NCI-H1436 treated with DMSO at 0.1 percent for 48 hours (cell line): ENCODE results near the gene KCNJ12.
"Not testable (repeated sequence)": the region's sequence is repeated elsewhere in the genome, so short reads cannot be mapped to it uniquely, and the experiment has no call there.

Source experiments
- DNase-seq: peaks from one replicate; lab custom pipeline; 2025; lab: John Stamatoyannopoulos, UW

KCNJ12 gene

GRCh38 chr17:21452377-21453143 is 76.4 kb downstream of the KCNJ12 start:
- no peak for DNase-seq

- no peak for DNase-seq
Measured at GRCh38 chr17:21453144-21453898, 77.2 kb downstream of the KCNJ12 start.

GRCh38 chr17:21454006-21454405 is 77.8 kb downstream of the KCNJ12 start:
- DNase-seq: not testable (repeated sequence)

GRCh38 chr17:21454441-21454840 is 78.3 kb downstream of the KCNJ12 start:
- DNase-seq: no peak

GRCh38 chr17:21455761-21456160 is 79.6 kb downstream of the KCNJ12 start:
- DNase-seq: no peak

DNA sequence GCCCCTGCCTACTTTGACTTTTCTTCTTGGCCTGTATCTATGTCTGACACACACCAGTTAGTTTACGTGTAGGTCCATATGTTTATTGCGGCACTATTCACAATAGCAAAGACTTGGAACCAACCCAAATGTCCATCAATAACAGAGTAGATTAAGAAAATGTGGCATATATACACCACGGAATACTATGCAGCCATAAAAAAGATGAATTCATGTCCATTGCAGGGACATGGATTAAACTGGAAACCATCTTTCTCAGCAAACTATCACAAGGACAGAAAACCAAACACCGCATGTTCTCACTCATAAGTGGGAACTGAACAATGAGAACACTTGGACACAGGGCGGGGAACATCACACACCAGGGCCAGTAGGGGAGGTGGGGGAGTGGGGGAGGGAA is 80.3 kb downstream of the KCNJ12 start:
- DNase-seq: not testable (repeated sequence)

DNA sequence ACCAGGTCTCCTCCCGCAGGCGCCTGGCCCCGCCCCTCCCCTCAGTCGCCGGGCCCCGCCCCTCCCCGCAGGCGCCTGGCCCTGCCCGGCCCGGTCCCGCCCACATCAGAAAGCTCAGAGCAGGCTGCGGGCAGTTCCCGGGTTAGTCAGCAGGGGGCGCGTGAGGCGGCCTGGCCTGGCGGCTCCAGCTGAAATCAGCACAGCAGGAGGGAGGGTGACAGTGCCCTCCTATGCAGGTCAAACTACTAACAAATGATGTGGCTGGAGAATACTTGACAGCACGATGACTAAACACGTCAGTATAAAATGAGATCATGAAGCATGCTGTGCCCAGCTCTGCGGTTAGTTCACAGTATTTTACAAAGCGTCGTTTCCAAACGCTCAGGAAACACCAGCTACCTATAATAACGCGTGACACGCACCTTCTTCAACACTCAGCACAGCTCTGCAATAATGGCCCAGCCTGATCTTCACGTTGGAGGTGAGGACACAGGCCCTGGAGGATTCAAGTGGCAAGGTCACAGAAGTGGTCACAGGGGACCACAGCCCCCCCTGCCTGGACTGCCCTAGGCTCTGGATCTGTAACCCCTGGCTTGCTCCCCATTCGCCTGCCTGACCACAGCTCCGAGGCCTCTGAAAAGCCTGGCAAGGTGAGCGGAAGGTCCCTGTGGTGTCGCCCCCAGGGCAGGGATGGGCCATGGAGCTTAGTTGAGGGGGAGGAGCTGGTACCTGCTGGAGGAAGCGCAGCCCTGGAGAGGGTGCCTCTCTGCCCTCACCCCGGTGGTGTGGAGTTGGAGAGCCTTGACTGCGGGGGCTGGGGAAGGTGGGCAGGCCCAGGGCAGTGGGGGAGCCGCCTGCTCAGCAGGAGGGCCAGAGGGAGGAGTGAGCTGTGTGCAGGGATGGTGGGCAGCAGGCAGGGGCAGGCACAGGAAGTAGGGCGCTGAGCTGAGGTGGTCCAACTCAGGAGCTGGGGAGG is 81.2 kb downstream of the KCNJ12 start:
- DNase-seq: peak; percentile 17

DNA sequence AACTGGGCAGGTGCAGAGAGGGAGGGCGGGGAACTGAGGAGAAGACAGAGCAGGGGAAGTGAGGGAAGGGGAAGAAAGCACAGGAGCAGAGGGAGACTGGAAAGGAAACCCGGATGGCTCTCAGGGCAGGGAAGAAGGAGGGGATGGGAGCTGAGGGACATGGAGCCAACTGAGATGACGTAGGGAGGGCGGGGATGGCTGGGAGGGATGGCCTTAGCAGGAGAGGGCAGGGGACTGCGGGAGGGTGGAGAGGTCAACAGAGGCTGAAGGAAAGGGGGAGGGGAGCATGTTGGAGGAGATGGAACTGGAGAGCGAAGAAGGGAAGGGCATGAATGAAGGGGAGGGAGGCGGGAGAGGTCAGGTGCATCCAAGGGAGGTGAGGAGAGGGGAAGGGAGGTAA is 81.9 kb downstream of the KCNJ12 start:
- DNase-seq: no peak

DNA sequence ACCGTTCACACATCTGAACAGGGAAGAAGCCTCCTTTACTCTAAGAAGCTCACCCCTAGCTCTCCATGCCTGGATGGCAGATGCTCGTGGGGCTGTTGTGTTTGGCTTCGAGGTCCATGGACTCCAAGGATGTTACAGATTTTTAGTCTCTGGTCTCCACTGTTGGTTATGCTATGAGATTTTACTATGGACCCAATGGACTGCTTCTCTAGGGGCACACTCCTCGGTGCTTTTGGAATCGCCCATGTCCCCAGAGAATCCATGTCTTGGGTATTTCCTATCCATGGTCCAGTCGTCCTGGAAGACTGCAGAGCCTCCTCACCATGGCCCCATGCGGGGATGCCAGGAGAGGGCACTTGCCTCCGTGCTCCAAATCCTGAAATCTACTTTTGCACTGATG is 83.4 kb downstream of the KCNJ12 start:
- no peak for DNase-seq

- no peak for DNase-seq
Measured at GRCh38 chr17:21460358-21460757, 84.2 kb downstream of the KCNJ12 start.

DNA sequence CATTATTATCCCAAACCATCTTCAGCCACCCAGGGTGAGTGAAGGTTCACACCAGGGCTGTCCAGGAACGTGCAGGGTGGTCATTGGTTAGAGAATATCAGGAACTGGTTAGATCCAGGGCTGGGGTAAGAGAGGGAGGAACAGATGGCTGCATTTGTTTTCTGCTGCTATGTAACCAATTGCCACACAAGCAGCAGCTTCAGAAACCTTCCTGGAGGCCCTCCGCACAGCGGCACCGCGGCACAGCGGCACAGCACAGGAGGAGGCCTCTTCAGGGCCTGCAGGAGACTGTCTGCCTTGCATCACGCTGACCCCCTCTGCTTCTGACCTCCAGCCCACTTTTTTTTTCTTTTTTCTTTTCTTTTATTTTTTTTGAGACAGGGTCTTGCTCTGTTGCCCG is 86.1 kb downstream of the KCNJ12 start:
- no peak for DNase-seq

DNA sequence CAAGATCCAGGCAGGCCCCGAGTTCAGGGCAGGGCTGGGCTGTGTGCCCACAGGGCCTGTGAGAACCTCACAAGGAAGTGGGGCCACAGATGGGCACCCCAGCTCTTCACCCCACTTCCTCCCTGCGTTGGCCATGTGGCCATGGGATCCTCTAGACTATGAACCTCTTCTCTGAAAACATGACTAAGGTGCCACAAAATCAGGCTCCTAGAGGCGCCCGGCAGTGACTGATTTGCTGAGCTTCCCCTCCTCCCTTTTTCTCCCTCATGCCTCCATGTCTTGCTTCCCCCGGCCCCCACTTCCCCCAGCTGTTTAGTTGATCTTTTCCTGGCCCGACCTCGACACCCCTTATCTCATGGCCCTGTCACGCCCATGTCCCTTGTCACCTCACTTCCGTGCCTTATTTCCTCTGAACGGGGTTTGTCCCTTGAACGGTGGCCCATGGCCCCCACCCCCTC is 87.1 kb downstream of the KCNJ12 start:
- DNase-seq: no peak

DNA sequence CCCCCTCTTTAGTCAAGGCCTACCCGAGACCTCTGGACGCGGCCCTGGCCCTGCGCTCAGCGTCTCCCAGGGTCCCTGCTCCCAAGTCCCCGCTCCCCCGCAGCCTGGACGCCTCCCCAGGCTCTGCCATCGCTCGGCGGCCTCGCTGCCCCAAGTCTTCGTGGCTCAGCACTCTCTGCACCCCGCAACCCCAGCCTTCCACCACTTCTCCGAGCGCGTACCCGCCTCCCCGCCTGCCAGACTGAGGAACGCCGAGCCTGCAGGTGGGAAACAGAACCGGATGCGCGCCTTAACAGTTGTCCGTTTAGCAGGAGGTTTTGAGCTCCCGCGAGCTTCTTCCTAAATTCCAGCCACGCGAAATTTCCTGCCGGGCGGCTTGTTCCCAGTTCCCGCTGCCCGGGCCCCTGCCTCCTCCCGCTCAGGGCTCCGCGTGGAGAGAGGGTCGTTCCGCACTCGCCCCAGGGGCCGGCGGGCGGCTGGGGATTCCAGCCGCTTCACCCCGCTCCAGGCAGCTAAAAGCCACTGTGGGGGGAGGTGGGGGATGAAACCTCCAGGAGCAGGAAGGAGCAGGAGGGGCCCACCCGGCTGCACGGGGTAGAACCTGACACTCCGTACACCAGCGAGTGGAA is 87.7 kb downstream of the KCNJ12 start:
- no peak for DNase-seq

- DNase-seq: no peak
Measured at GRCh38 chr17:21464611-21465021, 88.5 kb downstream of the KCNJ12 start.

DNA sequence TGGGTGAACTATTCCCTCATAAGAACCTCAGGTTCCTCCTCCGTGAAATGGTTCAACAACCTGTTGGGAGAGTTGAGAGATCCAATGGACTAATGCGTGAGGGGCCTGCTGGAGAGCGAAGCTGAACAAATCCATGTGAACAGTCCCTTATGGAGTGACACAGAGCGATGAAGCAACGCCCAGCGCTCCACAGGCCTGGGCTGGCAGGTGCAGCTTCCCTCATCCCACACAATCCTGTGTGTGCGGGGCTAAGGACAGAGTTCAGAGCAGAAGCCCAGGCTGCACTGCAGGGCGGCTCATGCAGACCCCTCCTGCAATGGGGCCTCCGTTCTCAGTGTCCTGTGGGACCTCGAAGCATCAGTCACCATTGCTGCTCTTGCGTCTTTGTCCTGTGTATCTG is 90.4 kb downstream of the KCNJ12 start:
- no peak for DNase-seq

GRCh38 chr17:21467196-21467595 is 91.0 kb downstream of the KCNJ12 start:
- DNase-seq: no peak

DNA sequence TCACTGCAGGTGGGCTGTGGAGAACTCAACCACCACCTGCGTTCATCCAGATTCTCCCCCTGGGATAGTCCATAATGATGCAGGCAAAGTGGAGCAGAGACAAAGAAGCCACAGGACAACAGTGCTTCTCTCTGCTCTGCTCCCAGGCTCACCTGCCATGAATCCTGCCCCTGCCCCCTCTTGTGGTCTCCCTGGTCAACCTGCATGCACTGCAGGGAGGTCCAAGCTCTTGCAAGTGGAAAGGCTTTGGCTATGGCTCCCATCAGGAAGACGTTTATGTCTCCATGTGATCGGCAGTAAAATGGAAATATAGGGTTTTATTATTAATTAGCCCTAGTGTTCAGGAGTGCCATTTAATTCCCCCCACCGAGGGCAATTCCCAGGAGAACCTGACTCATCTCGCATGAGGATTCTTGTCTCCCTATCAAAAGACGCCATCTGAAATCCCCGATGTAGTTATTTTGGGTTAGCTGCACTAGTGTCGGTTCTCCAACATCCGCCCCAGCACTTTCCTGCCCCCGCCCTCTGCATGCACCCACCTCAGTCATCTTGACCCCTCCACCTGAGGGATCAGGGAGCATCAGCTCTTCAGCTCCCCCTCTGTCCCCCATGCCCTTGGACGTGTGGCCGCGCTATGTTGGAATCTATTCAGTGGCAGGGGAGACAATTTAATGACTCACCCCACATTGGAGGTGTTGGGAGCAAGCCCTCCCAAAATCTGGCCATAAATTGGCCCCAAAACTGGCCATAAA is 91.8 kb downstream of the KCNJ12 start:
- no peak for DNase-seq
